LNCaP clone FGC (cell line): ENCODE measurements around the gene CACNB2.
A peak's percentile ranks its signal among the peaks of the same experiment; 100 is the strongest.

ENCODE experiments used
- DNase-seq: peaks from one replicate; pipeline ENCODE4 v3.0.0-alpha.2; 2011; ENCODE audit warnings: low read depth
- H3K4me3 ChIP-seq: 2 replicates; pipeline ENCODE4 v1.5.1; 2011; ENCODE audit warnings: mild to moderate bottlenecking, low read depth, low read length, control low read depth
- TF ChIP-seq, protein P1 (sequence below): IDR thresholded peaks from 2 replicates; pipeline ENCODE4 v1.5.1; 2012; ENCODE audit warnings: mild to moderate bottlenecking; ENCODE audit not compliant: control insufficient read depth, insufficient read depth; ENCODE audit errors: extremely low read depth

CACNB2 gene

DNA sequence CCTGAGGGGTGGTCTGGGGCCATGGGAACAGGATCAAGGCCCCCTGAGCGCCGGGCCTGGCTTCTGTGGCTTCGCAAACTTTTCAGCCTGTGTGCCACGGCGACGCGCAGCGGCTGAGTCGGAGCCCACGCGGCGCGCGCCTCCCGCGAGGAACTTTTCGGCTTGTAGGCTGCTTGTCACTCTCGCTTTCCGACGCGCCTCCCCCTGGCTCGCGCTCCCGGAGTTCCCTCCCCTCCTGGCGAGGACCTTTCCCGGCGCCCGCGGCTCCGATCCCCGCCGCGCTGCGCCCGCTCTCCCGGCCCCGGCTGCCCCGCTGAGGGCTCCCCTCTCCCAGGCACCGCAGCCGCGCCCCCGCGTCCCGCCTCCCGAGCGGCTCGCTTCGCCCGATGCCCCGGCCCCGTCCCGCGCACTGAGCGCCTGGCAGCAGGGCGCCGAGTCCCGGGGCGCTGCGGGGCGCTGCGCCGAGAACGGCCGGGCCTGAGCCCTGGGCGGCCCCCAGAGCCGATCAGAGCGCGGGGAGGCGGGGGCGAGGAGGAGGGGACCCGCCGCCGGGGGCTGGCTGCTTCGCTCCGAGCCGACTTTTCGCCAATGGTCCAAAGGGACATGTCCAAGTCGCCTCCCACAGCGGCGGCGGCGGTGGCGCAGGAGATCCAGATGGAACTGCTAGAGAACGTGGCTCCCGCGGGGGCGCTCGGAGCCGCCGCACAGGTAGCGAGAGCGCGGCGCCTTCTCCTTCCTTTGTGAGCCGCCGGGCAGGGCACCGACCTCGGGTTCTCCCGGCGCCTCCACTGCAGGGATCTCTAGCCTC is at the start of gene CACNB2:
Gene CACNB2, plus strand, starts transcription at position 276 of the 808 bp plus-strand sequence.
- TF ChIP-seq, protein P1, sequence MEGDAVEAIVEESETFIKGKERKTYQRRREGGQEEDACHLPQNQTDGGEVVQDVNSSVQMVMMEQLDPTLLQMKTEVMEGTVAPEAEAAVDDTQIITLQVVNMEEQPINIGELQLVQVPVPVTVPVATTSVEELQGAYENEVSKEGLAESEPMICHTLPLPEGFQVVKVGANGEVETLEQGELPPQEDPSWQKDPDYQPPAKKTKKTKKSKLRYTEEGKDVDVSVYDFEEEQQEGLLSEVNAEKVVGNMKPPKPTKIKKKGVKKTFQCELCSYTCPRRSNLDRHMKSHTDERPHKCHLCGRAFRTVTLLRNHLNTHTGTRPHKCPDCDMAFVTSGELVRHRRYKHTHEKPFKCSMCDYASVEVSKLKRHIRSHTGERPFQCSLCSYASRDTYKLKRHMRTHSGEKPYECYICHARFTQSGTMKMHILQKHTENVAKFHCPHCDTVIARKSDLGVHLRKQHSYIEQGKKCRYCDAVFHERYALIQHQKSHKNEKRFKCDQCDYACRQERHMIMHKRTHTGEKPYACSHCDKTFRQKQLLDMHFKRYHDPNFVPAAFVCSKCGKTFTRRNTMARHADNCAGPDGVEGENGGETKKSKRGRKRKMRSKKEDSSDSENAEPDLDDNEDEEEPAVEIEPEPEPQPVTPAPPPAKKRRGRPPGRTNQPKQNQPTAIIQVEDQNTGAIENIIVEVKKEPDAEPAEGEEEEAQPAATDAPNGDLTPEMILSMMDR, result peak; percentile 26
- peak within 1 kb of the TSS; percentile 58 for H3K4me3 ChIP-seq
- DNase-seq, result peak; percentile 17

DNA sequence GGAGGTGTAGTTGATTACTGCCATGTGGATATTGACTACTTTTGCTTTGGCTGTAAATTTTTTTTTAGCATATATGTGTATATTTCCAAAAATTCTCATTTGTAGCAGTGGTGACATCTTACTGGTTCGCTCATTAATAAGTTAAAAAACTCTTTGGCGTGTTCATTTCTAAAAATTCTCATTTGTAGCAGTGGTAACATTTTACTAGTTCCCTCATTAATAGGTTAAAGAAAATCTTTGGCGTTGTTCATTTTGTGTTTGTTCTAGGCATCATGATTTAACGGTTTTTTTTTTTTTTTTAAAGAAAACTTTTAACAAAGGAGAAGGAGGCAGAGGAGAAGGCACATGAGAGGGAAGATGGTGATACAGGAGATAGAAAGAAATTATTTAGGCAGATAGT is 45.9 kb upstream of the CACNB2 start:
- TF ChIP-seq, protein P1, result no peak
- H3K4me3 ChIP-seq, result no peak overlapping the region
- DNase-seq, result no peak

DNA sequence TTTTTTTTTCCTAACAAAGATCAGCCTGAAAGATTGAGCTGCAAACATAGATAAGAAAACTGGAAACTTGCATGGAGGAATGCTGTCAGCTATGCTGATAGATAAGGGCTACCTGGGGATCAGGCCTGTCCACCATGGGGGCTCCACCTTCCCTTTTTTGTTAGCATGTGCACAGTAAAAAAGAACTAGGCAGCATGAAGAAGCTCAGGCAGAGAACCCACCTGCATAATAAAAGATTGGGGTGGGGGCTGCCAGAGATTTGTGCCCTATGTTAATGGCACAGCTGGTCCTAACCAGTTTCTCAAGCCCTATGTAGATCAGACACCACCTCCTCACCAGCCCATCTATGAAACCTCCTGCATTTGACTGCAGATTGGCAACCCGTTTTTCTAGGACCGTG is 45.4 kb upstream of the CACNB2 start:
- TF ChIP-seq, protein P1, result no peak
- H3K4me3 ChIP-seq, result no peak overlapping the region
- no peak for DNase-seq

DNA sequence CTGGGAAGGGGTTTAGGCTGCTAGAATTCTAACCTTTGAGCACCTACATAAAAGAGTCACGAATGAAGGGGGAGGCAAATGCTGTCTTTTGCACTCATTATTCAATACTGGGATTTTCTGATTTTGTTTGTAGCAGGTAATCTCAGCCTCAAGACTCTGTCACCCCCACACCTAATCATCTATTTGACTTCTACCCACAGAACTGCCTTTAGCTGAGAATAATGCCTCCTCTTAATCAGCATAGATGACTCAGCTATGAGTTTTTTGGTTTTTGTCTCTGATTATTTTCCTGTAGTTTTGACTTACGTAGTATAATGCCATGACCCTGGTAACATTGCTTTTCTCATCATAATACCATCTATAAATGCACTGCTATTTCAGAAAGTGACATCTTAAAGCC is 42.7 kb upstream of the CACNB2 start:
- no peak overlapping the region for H3K4me3 ChIP-seq
- TF ChIP-seq, protein P1, result no peak
- no peak for DNase-seq

DNA sequence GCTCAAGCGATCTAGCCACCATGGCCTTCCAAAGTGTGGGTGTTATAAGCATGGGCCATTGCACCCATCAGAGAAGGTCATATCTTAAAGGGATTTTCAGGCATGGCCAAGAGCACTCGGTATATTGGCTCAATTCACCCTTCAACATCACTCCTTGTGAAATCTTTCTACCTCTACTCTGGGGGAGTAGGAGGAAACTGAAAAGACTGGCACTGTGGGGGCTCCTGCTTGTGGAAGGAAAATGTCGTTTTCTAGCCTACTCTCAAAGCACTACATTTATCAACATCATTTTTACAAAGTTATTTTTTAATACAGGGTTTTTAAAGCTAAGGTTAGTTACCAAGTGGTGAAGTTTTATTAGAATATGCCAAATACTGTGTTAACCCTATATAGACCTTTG is 42.0 kb upstream of the CACNB2 start:
- TF ChIP-seq, protein P1, result no peak
- DNase-seq, result no peak
- H3K4me3 ChIP-seq, result no peak overlapping the region

DNA sequence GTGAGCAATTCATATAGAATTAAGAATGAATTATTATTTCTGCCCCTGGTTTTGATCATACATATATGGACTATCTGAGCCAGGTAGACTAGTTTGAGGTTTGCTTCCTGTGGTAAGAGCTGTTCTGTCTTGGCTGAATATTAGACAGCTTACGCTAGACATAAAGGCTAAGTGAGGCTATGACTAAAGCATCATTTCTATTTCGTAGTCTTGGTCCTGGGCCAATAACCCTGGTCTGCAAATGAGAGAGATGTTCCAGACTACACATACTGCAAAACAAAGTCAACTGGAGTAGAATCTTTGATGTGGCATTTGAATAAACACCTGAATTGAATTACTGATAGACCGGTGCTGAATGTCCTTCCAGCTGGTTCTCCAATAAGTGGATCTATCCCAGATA is 40.8 kb upstream of the CACNB2 start:
- TF ChIP-seq, protein P1, result no peak
- no peak for DNase-seq
- H3K4me3 ChIP-seq, result no peak overlapping the region

DNA sequence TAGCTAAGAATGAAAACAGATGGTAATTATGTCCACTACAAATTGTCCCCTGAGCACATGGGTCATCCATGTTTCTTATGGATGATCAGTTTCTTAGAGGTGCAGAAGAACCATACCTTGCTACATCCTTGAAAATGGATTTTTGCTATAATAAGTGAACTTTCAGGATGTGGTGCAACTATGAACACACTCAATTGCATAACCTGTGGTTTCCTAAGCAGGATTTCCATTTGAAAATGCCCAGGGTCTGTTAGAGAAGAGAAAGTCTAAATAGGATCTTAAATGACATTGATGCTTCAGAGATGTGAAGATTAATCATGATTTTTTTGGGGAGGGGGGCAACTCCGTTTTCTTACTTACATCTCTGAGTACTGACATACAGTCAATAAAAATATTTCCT is 39.6 kb upstream of the CACNB2 start:
- TF ChIP-seq, protein P1, result no peak
- no peak for DNase-seq
- H3K4me3 ChIP-seq, result no peak overlapping the region
